Tibial artery (tissue), 4 donors: ENCODE measurements around the gene SNPH.

Experiments used
- DNase-seq, 2 donors: peaks; one replicate each; pipeline ENCODE4 v3.0.0-alpha.2; 2019
- H3K27ac ChIP-seq, 2 donors: fragments of 200-600 bp; sonication (generic) in 1 of 2; 1 replicate in 1 of 2; 2 replicates in 1 of 2; pipeline ENCODE4 v1.5.1; 2018 to 2019; ENCODE audit warnings: mild to moderate bottlenecking in 1 of 2
- H3K27me3 ChIP-seq, 2 donors: fragments of 200-600 bp; sonication (generic) in 1 of 2; one replicate each; pipeline versions ENCODE4 v1.5.1 to v1.6.0; 2016 to 2019
- H3K36me3 ChIP-seq, 3 donors: fragments of 200-600 bp; sonication (generic) in 2 of 3; one replicate each; pipeline ENCODE4 v1.5.1; 2016 to 2019; ENCODE audit warnings: mild to moderate bottlenecking in 2 of 3
- H3K4me1 ChIP-seq, 4 donors: fragments of 200-600 bp; sonication (generic) in 2 of 4; 1 replicate in 3 of 4; 2 replicates in 1 of 4; pipeline ENCODE4 v1.5.1; 2016 to 2019
- H3K4me3 ChIP-seq, 2 donors: fragments of 200-600 bp; sonication (generic) in 1 of 2; 1 replicate in 1 of 2; 2 replicates in 1 of 2; pipeline ENCODE4 v1.5.1; 2018 to 2019; ENCODE audit warnings: mild to moderate bottlenecking in 2 of 2
- H3K9me3 ChIP-seq, 3 donors: fragments of 200-600 bp; sonication (generic) in 1 of 3; one replicate each; pipeline ENCODE4 v1.5.1; 2016 to 2019
- CTCF ChIP-seq, 2 experiments: fragments of 200-600 bp in 1 of 2; fragments of 450-650 bp in 1 of 2; IDR thresholded peaks; one replicate each; pipeline ENCODE4 v1.5.1; 2017 to 2019; ENCODE audit warnings: antibody characterized with exemption in 2 of 2, mild to moderate bottlenecking in 1 of 2, moderate library complexity in 1 of 2
- intact Hi-C: fragments of 100-400 bp; cut with DNase I; formaldehyde crosslinking; loops from one replicate; pipeline ENCODE4 v1.15.0; 2023; ENCODE audit warnings: low total_unique reads

Gene SNPH

DNA sequence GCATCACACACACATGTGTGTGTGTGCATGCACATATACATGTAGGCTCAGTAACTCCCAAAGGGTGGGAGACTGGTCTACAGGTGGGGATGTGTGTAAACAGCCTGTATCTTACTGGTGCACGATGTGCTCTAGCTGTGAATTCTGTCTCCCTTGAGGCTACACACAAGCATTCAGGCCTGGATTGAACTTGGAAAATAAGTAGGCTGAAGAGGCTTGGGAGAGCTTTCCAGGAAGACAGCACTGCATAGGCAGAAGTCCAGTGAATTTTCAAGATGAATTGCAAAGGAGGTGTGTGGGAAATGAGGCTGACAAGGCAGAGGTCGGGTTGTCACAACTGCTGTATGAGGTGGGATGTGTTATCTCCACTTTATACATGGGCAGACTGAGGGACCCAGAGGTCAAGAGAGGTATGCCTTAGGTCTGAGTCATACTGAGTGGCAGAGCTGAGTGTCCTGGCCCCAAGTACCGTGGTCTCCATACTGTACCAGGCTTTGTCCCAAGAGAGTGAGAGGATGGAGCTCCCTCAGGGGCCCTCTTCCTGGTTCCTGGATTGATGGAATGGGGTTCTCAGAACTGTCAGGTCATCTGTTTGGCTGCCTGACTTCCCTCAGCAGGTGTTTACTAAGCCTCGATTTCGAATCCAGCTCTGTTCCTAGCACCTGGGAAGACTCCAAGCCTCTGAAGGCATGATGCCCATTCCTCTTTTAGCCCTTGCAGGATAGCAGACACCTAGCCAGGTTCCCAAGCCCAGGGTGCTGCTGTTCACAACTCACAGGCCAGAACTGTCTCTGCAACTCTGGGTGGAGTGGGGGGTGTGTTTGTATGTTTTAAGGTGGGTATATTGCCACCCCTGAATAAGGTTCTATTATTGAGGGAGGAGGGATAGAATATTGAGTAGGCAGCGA lies 14.4 kb downstream of the SNPH start:
- Histone ChIP-seq H3K9me3 (no peaks in the 10 kb centered on the region), H3K4me1 (no peaks in the 10 kb centered on the region), H3K27me3 (no peaks in the 10 kb centered on the region), H3K36me3 (peaks cover 0 to 5% (median 0%) of the 10 kb centered on the region in 3 donors), H3K4me3 (no peak overlapping the region), H3K27ac (no peak overlapping the region)
- DNase-seq = no peak
- no peak for TF ChIP-seq CTCF (IDR thresholded peaks at IDR 0.05)
- intact Hi-C loops = no loop called here

DNA sequence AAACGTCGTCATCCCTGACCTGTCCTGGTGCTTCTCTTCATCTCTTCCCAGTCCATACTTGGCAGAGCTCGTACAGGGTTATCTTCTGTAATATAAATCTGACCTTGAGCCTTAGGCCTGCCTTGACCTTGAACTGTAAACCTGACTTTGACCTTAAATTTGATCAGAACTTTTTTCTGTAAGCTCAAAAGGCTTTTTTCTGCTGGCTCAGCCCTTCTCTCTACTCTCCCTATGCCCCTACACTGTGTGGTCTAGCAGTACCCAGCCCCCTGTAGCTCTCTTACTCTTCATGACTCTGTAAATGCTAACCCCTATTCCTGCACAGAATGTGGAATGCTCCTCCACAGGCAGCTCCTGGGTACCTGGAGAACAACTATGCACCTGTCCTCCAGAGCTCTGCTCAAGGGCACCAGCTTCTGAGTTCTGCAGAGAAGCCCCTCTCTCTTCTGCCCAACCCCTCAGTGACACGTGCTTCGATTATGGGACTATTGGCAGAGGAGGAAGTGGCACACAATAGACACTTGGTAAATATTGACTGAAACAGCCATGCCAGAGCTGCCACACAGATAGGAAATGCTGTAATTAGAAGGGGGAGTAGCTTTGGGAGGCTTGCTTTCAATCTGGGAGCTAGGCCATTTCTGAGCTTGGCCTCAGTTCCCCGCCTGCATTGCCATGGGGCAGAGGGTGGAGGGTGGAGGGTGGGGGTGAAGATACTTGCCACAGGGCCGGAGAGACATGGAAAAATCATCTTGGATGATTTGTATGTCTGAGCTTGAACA lies 15.4 kb downstream of the SNPH start:
- Histone ChIP-seq H3K27me3 (no peaks in the 10 kb centered on the region), H3K36me3 (peaks cover 0 to 5% (median 0%) of the 10 kb centered on the region in 3 donors), H3K27ac (no peak overlapping the region), H3K4me3 (no peak overlapping the region), H3K4me1 (no peaks in the 10 kb centered on the region), H3K9me3 (no peaks in the 10 kb centered on the region)
- intact Hi-C loops = no loop called here
- TF ChIP-seq CTCF (IDR thresholded peaks at IDR 0.05) = no peak
- DNase-seq = no peak

GRCh38 chr20:1282966-1283365 lies 16.9 kb downstream of the SNPH start:
- intact Hi-C loops = no loop called here
- H3K9me3 ChIP-seq = no peaks in the 10 kb centered on the region
- no peak for TF ChIP-seq CTCF (IDR thresholded peaks at IDR 0.05)
- no peaks in the 10 kb centered on the region for H3K27me3 ChIP-seq
- peaks cover 0 to 5% (median 0%) of the 10 kb centered on the region in 3 donors for H3K36me3 ChIP-seq
- DNase-seq = no peak
- H3K4me1 ChIP-seq = no peaks in the 10 kb centered on the region
- H3K4me3 ChIP-seq = no peak overlapping the region
- H3K27ac ChIP-seq = no peak overlapping the region

DNA sequence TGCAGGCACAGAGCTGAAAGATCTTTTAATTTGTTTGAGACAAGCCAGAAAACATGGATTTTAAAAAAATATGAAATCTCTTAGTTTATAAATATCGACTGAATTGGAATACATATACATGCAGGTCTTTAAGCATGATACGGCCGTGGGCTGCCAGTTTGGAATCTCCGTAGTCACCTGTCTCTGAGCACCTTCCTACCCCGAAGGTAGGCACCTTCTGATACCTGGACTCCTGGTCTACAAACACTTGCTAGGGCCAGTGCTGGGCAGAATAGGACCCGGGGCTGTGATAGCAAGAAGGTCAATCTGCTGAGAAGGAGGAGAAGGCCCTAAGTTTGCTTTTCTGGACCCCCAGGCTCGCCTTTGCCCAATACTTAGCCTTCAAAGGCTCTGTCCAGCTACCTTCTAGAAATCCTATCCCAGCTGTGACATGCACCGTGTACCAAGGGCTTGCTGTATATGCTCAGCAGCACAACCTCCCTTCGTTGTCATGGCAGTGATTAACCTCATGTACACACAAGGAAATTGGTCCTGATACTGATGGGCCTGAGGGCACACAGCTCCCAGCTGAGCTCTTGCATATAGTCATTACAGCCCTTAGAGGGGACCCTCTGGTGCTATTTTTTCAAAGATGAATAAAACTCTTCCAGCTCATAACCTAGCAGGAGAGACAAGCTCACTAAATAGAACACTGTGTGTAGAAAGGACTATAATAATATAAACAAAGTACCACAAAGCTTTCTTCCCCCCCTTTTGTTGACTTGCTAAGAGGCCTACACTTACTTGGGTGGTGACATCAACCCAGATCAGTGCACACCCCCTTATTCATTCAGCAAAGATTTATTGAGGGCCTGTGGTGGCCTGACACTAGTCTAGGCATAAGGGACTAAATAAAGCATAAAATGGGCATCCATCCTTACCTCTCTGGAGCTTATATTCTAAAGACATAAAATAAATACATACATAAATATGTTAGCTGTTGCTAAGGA lies 17.7 kb downstream of the SNPH start:
- intact Hi-C loops = no loop called here
- Histone ChIP-seq H3K27ac (no peak overlapping the region), H3K9me3 (no peaks in the 10 kb centered on the region), H3K27me3 (no peaks in the 10 kb centered on the region), H3K36me3 (peaks cover 0 to 5% (median 0%) of the 10 kb centered on the region in 3 donors), H3K4me1 (no peaks in the 10 kb centered on the region), H3K4me3 (no peak overlapping the region)
- TF ChIP-seq CTCF (IDR thresholded peaks at IDR 0.05) = no peak
- DNase-seq = no peak
